Measurements from ENCODE around the gene SLC2A10.

Gene SLC2A10

GRCh38 chr20:46770330-46771194 is 61.1 kb downstream of the SLC2A10 start:
- peak; percentile 23 for DNase-seq (ENCODE audit: low read depth)

- DNase-seq (ENCODE audit: low read depth) = no peak
These were observed 61.7 kb downstream of the SLC2A10 start for GRCh38 chr20:46771195-46771588.

GRCh38 chr20:46772901-46773300 is 63.5 kb downstream of the SLC2A10 start:
- DNase-seq (ENCODE audit: low read depth) = no peak

DNA sequence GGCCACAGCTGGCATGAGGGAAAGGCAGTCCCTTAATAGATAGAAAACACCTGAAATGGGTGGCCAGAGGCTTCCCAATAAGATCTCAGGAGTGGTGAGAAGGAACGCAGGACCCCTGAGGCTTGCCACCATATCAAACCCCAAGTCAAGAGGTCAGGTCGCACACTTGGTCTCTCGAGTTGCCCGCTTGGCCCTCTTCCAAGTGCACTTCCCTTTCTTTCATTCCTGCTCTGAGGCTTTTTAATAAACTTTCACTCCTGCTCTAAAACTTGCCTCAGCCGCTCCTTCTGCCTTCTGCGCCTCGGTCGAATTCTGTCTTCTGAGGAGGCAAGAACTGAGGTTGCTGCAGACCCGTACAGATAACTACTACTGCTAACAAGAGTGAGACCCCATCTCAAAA is 64.2 kb downstream of the SLC2A10 start:
- DNase-seq (ENCODE audit: low read depth) = no peak

DNA sequence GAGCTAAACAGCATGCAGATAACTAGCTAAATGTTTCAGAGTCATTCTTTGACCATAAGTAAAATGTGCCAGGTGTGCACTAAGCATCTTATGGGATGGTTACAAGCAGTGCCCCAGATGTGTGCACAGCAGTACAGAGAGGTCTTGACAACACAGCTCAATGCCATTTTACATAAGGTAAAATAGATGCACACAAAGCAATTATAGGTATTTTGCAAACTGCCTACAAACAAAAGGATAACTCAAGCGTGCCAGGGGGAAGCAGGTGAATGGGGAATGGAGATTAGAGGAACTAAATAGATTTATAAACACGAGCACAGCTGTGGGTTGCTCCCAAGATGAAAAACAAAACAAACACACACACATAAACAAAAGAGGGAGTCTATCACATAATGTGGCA is 64.8 kb downstream of the SLC2A10 start:
- no peak for DNase-seq (ENCODE audit: low read depth)

GRCh38 chr20:46774943-46775560 is 65.6 kb downstream of the SLC2A10 start:
- DNase-seq (ENCODE audit: low read depth) = no peak

- DNase-seq (ENCODE audit: low read depth) = no peak
These were observed 66.4 kb downstream of the SLC2A10 start for GRCh38 chr20:46775806-46776205.

GRCh38 chr20:46777331-46777730 is 67.9 kb downstream of the SLC2A10 start:
- no peak for DNase-seq (ENCODE audit: low read depth)

DNA sequence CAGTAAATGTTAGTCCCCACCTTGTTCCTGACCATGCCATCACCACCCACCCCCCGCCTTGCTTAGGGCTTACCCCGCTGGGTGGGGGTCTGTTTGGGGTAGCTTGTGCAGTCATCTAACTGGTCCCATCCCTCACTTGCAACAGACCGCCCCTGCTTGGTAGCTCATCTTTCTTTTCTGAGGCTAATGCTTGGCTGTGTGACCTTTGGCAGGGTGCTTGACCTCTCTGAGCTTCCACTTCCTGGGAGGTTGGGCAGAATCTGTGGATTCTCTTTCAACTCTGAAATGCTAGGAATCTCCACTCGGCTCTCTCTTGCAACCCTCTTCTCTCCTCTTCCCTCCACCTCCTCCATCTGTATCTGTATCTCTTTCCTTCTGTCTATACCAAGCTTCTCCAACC is 70.4 kb downstream of the SLC2A10 start:
- no peak for DNase-seq (ENCODE audit: low read depth)

- DNase-seq (ENCODE audit: low read depth) = no peak
These were observed 75.1 kb downstream of the SLC2A10 start for GRCh38 chr20:46784436-46785127.
